Vagina (tissue), 2 donors: ENCODE data around the gene TRIO. TPM values are rescaled to one million over a fixed set of nuclear protein-coding genes. Genes with fewer than 3 reads are reported as not detected.

Experiments
- DNase-seq, 2 donors: peaks; one replicate each; pipeline ENCODE4 v3.0.0-alpha.2; 2017; ENCODE audit errors: extremely low spot score in 2 of 2
- H3K27ac ChIP-seq: fragments of 200-600 bp; sonication (generic); one replicate; pipeline ENCODE4 v1.5.1; 2019
- H3K27me3 ChIP-seq: fragments of 200-600 bp; sonication (generic); one replicate; pipeline ENCODE4 v1.5.1; 2019
- H3K36me3 ChIP-seq, 2 donors: fragments of 200-600 bp; sonication (generic); one replicate each; pipeline ENCODE4 v1.5.1; 2017 to 2019
- H3K4me1 ChIP-seq: fragments of 200-600 bp; sonication (generic); one replicate; pipeline ENCODE4 v1.5.1; 2019
- H3K4me3 ChIP-seq, 2 donors: fragments of 200-600 bp; sonication (generic); 1 replicate in 1 of 2; 2 replicates in 1 of 2; pipeline ENCODE4 v1.5.1; 2016 to 2019
- H3K9me3 ChIP-seq: fragments of 200-600 bp; sonication (generic); one replicate; pipeline ENCODE4 v1.5.1; 2019
- POLR2A ChIP-seq, 2 donors: fragments of 450-650 bp; IDR thresholded peaks; one replicate each; pipeline ENCODE4 v1.6.1; 2017; ENCODE audit warnings: antibody characterized with exemption in 2 of 2, mild to moderate bottlenecking in 2 of 2, moderate library complexity in 2 of 2
- POLR2AphosphoS5 ChIP-seq, 2 donors: sonication (generic); formaldehyde crosslinking; IDR thresholded peaks; one replicate each; pipeline ENCODE4 v1.9.0; 2017; ENCODE audit warnings: antibody characterized with exemption in 2 of 2, mild to moderate bottlenecking in 2 of 2, low read depth in 1 of 2; ENCODE audit not compliant: insufficient read depth in 1 of 2
- intact Hi-C: fragments of 100-400 bp; cut with DNase I; formaldehyde crosslinking; loops from one replicate; pipeline ENCODE4 v1.15.1; 2023
- total RNA-seq: library from RNA; depleted of rRNA; stranded (reverse); fragments of >200 nt; gene quantifications from one replicate; pipeline ENCODE4 v1.2.3, GENCODE V29; 2016
- TF ChIP-seq, protein P1 (sequence below), 3 experiments: fragments of 450-650 bp in 2 of 3; fragments of 200-600 bp in 1 of 3; sonication (generic) in 1 of 3; IDR thresholded peaks; one replicate each; pipeline ENCODE4 v1.5.1; 2017 to 2019; ENCODE audit warnings: antibody characterized with exemption in 3 of 3, mild to moderate bottlenecking in 2 of 3, moderate library complexity in 2 of 3

TRIO gene
- total RNA-seq, 1 donor from 2014 or later = 142 TPM

DNA sequence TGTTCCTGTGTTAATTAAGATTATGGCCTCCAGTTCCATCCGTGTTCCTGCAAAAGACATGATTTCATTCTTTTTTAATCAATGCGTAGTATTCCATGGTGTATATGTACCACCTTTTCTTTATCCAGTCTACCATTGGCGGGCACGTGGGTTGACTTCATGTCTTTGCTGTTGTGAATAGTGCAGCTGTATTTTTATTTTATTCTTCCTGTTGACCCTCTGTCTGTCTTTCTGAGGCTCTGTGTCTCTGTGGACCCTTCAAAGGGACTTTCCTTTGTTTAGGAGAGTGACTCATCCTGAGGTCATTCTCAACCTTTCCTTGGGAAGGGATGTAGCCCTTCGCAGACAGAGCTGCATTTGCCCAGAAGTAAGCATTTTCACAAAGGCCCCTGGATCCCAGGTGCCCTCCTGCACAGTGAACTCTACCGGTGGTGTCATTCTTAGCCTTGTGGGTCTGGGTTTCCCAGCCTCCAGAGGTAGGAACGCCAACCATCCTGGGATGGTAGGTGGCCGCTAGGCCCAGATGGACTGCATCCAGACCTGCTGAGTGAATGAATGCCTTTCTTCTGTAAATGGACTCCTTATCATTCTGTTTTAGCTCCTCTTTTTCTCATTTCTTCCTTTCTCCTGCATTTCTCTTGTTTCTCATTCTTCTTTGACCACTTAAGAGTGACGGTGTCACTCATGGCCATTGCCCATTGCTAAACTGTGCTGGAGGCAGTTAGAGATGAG lies 22.4 kb downstream of the TRIO start:
- H3K27me3 ChIP-seq = no peaks in the 10 kb centered on the region
- intact Hi-C loops = no loop called here
- no peaks in the 10 kb centered on the region for H3K36me3 ChIP-seq
- H3K9me3 ChIP-seq = no peaks in the 10 kb centered on the region
- TF ChIP-seq POLR2A (IDR thresholded peaks at IDR 0.05) (no peak), POLR2AphosphoS5 (IDR thresholded peaks at IDR 0.05; ENCODE audit: insufficient read depth in 1 of 2, low read depth in 1 of 2) (no peak)
- TF ChIP-seq, protein P1, sequence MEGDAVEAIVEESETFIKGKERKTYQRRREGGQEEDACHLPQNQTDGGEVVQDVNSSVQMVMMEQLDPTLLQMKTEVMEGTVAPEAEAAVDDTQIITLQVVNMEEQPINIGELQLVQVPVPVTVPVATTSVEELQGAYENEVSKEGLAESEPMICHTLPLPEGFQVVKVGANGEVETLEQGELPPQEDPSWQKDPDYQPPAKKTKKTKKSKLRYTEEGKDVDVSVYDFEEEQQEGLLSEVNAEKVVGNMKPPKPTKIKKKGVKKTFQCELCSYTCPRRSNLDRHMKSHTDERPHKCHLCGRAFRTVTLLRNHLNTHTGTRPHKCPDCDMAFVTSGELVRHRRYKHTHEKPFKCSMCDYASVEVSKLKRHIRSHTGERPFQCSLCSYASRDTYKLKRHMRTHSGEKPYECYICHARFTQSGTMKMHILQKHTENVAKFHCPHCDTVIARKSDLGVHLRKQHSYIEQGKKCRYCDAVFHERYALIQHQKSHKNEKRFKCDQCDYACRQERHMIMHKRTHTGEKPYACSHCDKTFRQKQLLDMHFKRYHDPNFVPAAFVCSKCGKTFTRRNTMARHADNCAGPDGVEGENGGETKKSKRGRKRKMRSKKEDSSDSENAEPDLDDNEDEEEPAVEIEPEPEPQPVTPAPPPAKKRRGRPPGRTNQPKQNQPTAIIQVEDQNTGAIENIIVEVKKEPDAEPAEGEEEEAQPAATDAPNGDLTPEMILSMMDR (IDR thresholded peaks at IDR 0.05) = no peak
- no peak for DNase-seq
- H3K4me3 ChIP-seq = no peak overlapping the region
- peaks cover 27% of the 10 kb centered on the region for H3K4me1 ChIP-seq
- no peak overlapping the region for H3K27ac ChIP-seq

DNA sequence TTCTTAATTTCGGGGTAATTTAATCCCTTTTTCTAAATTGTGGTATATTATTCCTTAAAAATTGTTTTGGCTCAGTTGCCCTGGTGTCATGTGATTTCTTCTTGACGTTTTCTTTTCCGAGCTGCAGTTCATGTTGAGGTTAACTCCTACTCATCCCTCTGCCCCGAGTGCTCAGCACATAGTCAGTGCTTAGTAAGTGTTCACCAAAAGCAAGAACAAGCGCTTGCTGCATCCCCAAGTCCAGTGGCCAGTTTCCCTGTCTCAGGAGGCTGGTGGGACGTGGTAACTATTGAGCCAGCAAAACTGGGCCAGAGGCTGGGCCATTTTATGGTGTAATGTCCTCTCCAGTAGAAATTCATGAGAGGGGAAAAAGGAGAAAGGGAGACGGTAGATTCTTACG lies 23.3 kb downstream of the TRIO start:
- Histone ChIP-seq H3K27me3 (no peaks in the 10 kb centered on the region), H3K4me3 (no peak overlapping the region), H3K36me3 (no peaks in the 10 kb centered on the region), H3K27ac (no peak overlapping the region), H3K9me3 (no peaks in the 10 kb centered on the region), H3K4me1 (peaks cover 26% of the 10 kb centered on the region)
- intact Hi-C loops = no loop called here
- TF ChIP-seq POLR2A (IDR thresholded peaks at IDR 0.05) (no peak), POLR2AphosphoS5 (IDR thresholded peaks at IDR 0.05; ENCODE audit: insufficient read depth in 1 of 2, low read depth in 1 of 2) (no peak)
- TF ChIP-seq, protein P1 (IDR thresholded peaks at IDR 0.05) = no peak
- no peak for DNase-seq

GRCh38 chr5:14167211-14167845 lies 24.2 kb downstream of the TRIO start:
- H3K36me3 ChIP-seq = no peaks in the 10 kb centered on the region
- DNase-seq = no peak
- H3K4me3 ChIP-seq = no peak overlapping the region
- H3K27ac ChIP-seq = no peak overlapping the region
- peaks cover 34% of the 10 kb centered on the region for H3K4me1 ChIP-seq
- H3K9me3 ChIP-seq = no peaks in the 10 kb centered on the region
- no peaks in the 10 kb centered on the region for H3K27me3 ChIP-seq
- TF ChIP-seq POLR2A (IDR thresholded peaks at IDR 0.05) (no peak), POLR2AphosphoS5 (IDR thresholded peaks at IDR 0.05; ENCODE audit: insufficient read depth in 1 of 2, low read depth in 1 of 2) (no peak)
- TF ChIP-seq, protein P1 (IDR thresholded peaks at IDR 0.05) = no peak
- intact Hi-C loops = no loop called here

GRCh38 chr5:14168144-14168792 lies 25.1 kb downstream of the TRIO start:
- intact Hi-C loops = no loop called here
- TF ChIP-seq POLR2AphosphoS5 (IDR thresholded peaks at IDR 0.05; ENCODE audit: insufficient read depth in 1 of 2, low read depth in 1 of 2) = no peak
- no peak for TF ChIP-seq POLR2A (IDR thresholded peaks at IDR 0.05)
- TF ChIP-seq, protein P1 (IDR thresholded peaks at IDR 0.05) = no peak

More at GRCh38 chr5:14168144-14168792, 25.1 kb downstream of the TRIO start:
- Histone ChIP-seq H3K27me3 (no peaks in the 10 kb centered on the region), H3K4me1 (peaks cover 35% of the 10 kb centered on the region), H3K9me3 (no peaks in the 10 kb centered on the region), H3K27ac (no peak overlapping the region), H3K36me3 (no peaks in the 10 kb centered on the region), H3K4me3 (no peak overlapping the region)
- DNase-seq = no peak
